NOMO-1 (cell line): ENCODE results near the gene CYP11A1.
A peak's percentile ranks its signal among the peaks of the same experiment; 100 is the strongest.

Experiments used
- DNase-seq, 2 experiments: peaks; one replicate each; lab custom pipeline; 2025; ENCODE audit not compliant: unreplicated experiment in 2 of 2; lab: John Stamatoyannopoulos, UW

The CYP11A1 gene

DNA sequence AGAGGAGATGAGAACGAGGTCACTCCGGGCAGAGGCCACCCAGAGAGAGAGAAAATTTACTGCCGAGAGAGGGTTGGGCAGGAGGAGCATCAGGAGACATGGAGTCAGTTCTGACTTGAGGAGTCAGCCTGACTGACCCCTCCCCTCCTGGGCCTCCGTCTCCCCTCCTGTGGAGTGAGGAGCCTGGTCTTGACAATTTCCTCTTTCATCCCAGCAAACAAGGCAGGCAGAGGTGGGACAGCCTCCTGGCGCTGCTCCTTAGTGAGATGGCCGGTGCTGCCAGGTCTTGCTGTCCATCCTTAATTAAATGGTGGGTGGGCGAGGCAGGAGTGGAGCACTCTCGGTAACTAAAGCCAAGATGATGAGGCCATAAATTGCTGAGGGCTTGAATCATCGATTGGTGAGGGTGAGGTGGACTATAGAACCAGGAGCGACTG is 60.6 kb downstream of the CYP11A1 start:
- no peak for DNase-seq

- DNase-seq: no peak
These were observed 61.8 kb downstream of the CYP11A1 start for GRCh38 chr15:74305687-74306086.

- DNase-seq: no peak
These were observed 63.0 kb downstream of the CYP11A1 start for GRCh38 chr15:74304431-74304830.

DNA sequence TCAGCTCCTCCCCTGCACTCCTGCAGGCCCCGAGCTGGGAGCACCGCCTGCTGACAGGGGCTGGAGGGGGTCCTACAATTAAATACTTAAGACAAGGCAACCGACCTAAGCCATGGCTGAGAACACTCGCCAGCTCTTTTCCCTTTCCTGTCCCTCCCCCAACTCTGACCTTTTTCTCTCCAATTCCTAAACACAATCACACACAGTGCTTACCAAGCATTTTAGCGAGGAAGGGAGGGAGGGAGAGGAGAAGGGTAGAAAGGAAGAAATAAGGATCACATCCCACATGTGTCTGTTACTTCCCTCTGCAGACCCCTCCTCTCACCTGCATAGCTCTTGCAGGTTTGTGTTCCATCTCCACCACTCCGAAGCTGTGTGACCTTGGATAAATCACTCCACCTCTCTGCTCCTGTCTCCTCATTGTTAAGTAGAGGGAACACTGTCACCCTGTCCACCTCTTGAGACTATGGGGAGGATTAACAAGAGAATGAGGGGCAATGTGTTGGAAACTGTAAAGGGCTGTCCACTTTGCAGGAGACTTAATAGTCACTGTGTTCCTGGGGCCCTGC is 63.6 kb downstream of the CYP11A1 start:
- no peak for DNase-seq

GRCh38 chr15:74302821-74303359 is 64.6 kb downstream of the CYP11A1 start:
- peak in 1 of 2 experiments; percentile 4 for DNase-seq

GRCh38 chr15:74301583-74302361 is 65.7 kb downstream of the CYP11A1 start:
- no peak for DNase-seq

GRCh38 chr15:74300057-74300795 is 67.2 kb downstream of the CYP11A1 start:
- no peak for DNase-seq

GRCh38 chr15:74297887-74298286 is 69.6 kb downstream of the CYP11A1 start:
- DNase-seq: no peak

GRCh38 chr15:74295800-74296199 is 71.6 kb downstream of the CYP11A1 start:
- no peak for DNase-seq

- DNase-seq: no peak
These were observed 73.4 kb downstream of the CYP11A1 start for GRCh38 chr15:74294010-74294409.

GRCh38 chr15:74293021-74293810 is 74.2 kb downstream of the CYP11A1 start:
- DNase-seq: no peak

DNA sequence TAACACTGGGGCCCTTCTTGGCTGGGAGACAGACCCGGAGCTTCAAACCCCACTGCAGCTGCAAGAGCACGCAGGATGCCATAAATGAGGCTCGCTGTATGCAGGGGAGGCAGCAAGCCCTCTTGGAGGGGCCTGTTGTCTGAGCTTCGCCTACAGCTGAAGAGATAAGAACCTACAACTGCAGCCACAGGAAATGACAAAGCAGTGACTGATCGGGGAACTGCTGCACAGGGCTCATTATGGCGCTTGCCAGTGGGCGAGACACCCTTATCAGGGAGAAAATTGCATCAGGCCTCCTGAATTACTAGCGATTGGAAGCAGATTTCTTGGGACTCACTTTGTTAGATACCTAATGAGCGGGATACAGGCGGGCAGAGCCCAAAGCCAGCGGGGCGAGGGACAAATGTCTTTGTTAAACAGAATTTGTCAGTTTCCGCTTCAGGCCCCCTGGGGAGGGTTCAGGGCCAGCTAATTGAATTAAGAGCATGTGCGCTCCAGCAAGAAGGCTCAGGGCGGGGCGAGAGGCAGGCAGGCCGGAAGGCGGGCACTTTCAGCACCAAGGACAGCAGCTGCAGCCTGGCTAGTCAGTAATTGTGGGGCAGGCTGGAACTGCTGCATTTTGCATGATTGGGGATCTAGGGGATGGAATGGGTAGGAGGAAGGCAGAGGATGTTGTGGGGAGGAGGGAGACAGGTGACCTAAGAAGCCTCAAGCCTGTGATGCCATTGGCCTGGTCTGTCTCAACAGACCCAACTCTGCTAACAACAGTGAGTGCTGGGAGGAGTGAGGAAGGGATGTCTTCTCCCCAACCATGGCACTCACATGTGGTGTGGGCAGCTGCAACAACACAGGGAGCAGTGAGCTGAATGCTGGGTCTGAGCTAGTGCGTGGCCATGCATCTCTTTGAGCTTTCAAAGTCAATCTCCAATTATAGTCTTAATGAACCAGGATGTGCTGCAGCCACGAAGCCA is 76.1 kb downstream of the CYP11A1 start:
- DNase-seq: peak; percentile 66 to 75

GRCh38 chr15:74290645-74291044 is 76.8 kb downstream of the CYP11A1 start:
- no peak for DNase-seq

DNA sequence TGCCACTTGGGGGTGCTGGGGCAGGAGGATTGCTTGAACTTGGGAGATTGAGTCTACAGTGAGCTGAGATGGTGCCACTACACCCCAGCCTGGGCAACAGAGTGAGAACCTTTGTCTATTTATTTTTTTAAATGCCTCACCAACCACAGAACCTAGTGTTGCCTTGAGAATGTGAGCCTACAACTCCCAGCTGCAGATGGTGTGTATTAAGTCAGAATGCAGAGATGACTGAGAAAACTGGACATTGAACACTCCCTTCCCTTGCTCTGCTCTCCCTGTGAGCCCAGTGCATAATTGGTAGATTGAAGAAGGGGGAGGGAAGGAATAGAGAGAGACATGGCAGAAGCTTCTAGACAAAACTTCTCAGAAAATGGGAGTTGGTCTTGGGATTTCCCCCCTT is 77.8 kb downstream of the CYP11A1 start:
- DNase-seq: no peak
